AG04450 (cell line): ENCODE measurements around the gene TRIM31. TPM values are rescaled to one million over a fixed set of nuclear protein-coding genes. Genes with fewer than 3 reads are reported as not detected.

Experiments used
- CTCF ChIA-PET: fragments of 300-600, 350-600 bp; formaldehyde crosslinking; extraction: SDS; loops from one replicate; lab custom pipeline; 2022; ENCODE audit warnings: antibody characterized with exemption, inconsistent platforms; lab: Charles Lee
- POLR2A ChIA-PET: fragments of 350-600 bp; formaldehyde crosslinking; extraction: SDS; loops from one replicate; lab custom pipeline; 2021; ENCODE audit warnings: antibody characterized with exemption, inconsistent platforms; lab: Yijun Ruan, JAX
- DNase-seq: peaks from one replicate; pipeline ENCODE4 v3.0.0-alpha.2; 2011; ENCODE audit warnings: low read depth, low spot score
- H3K27ac ChIP-seq: one replicate; pipeline ENCODE4 v1.5.1; 2012; ENCODE audit warnings: low read depth, low read length, control low read depth
- H3K27me3 ChIP-seq: one replicate; pipeline ENCODE4 v1.6.0; 2012; ENCODE audit warnings: low read length; ENCODE audit not compliant: control insufficient read depth, insufficient read depth
- H3K4me3 ChIP-seq: 2 replicates; pipeline ENCODE4 v1.5.1; 2011; ENCODE audit warnings: mild to moderate bottlenecking, low read depth, low read length, control low read depth
- H3K9me3 ChIP-seq: 2 replicates; pipeline ENCODE4 v1.5.1; 2012; ENCODE audit warnings: low read length; ENCODE audit not compliant: control insufficient read depth, insufficient read depth
- polyA plus RNA-seq: library from polyadenylated mRNA; depleted of rRNA; stranded (reverse); fragments of >200 nt; gene quantifications from 2 replicates; pipeline ENCODE4 v1.2.3, GENCODE V29; 2011; rRNA removed
- small RNA-seq: library from RNA; depleted of rRNA; stranded (forward); fragments of <200 nt; gene quantifications from one replicate; pipeline ENCODE3, GENCODE V24; 2012; ENCODE audit warnings: low read depth; ENCODE audit not compliant: insufficient read length
- TF ChIP-seq, protein P1 (sequence below): IDR thresholded peaks from 2 replicates; pipeline ENCODE4 v1.5.1; 2011; ENCODE audit warnings: low read depth, low read length, control low read depth, inconsistent platforms

The TRIM31 gene
- polyA plus RNA-seq, 1 experiment = not detected

DNA sequence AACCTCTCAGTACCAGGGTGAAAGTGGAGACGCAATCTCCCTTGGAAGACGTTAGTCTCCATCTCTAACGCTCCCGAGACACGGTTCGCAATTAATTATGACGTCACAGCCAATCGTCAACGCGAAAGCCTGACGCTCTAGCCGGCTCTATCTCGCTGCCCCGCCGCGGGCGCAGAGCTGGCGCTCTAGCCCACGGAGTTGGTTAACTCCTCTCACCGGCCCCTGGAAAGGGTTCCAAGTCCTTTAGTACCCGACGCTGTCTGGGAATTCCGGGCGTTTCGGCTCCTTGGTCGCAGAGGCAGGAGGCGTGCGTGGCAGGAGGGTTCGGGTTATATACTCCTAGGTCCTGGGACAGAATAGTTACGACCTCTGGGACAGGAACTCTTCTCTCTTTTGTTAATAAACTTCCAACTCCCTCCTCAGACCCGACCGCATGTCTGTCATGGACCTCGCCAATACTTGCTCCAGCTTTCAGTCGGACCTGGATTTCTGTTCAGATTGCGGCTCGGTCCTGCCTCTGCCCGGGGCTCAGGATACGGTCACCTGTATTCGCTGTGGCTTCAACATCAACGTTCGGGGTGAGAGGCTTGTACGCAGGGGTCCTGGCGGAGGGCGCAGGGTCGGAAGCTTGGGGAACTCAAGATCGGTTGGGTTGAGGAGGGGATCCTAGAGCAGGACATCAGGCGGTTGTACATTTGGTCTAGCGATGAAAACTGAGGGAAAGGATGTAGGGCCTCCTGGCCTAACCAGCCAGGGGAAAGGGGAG, 51.6 kb downstream of the TRIM31 start, which contains the start of gene POLR1H:
POLR1H (plus strand) TSS at position 174 of the 766 bp plus-strand sequence; CDS start at position 434, 260 bp downstream.
- H3K27ac ChIP-seq = peak within 1 kb of the TSS; percentile 78
- H3K27me3 ChIP-seq = no peaks in the 10 kb centered on the region
- peak within 1 kb of the TSS; percentile 96 for H3K4me3 ChIP-seq
- ChIA-PET POLR2A (interaction anchor here (0.7 to 1.4 kb wide), 6 partner anchors 27 to 96 kb away, joined by 3 to 6 read pairs (median 5); no protein-coding TSS in a partner anchor), CTCF (interaction anchor here (0.7 to 2.3 kb wide), 4 partner anchors 42 to 408 kb away, joined by 3 to 14 read pairs (median 7); no protein-coding TSS in a partner anchor)
- no peaks in the 10 kb centered on the region for H3K9me3 ChIP-seq
- DNase-seq = peak; percentile 85
- TF ChIP-seq, protein P1, sequence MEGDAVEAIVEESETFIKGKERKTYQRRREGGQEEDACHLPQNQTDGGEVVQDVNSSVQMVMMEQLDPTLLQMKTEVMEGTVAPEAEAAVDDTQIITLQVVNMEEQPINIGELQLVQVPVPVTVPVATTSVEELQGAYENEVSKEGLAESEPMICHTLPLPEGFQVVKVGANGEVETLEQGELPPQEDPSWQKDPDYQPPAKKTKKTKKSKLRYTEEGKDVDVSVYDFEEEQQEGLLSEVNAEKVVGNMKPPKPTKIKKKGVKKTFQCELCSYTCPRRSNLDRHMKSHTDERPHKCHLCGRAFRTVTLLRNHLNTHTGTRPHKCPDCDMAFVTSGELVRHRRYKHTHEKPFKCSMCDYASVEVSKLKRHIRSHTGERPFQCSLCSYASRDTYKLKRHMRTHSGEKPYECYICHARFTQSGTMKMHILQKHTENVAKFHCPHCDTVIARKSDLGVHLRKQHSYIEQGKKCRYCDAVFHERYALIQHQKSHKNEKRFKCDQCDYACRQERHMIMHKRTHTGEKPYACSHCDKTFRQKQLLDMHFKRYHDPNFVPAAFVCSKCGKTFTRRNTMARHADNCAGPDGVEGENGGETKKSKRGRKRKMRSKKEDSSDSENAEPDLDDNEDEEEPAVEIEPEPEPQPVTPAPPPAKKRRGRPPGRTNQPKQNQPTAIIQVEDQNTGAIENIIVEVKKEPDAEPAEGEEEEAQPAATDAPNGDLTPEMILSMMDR = no peak

DNA sequence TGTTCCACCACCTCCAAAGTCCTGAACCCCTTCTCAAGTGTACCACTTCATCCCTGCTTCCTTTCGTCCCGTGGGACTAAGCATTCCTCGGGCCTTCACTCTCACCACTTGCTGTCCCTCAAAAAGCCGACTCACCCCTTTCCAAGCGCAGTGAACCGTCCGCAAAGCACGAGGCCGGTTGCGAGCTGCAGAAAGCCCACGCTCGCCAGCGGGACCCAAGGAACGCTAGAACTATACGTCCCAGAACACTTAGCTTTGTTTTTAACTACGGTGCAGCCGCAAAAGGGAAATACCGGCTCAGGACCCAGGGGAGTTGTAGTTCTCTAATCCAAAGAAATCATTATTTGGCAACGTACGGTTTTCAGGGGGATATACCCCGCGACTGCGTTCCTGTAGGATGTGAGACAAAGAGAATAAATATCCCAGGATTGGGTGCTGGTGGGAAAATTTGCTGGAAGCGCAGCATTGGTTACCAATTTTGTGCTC, 52.2 kb downstream of the TRIM31 start:
- Histone ChIP-seq H3K4me3 (peak overlapping the region; percentile 96), H3K9me3 (no peaks in the 10 kb centered on the region), H3K27me3 (no peaks in the 10 kb centered on the region), H3K27ac (peak overlapping the region; percentile 69)
- ChIA-PET POLR2A (interaction anchor here (0.7 to 1.4 kb wide), 6 partner anchors 27 to 96 kb away, joined by 3 to 6 read pairs (median 5); no protein-coding TSS in a partner anchor), CTCF (interaction anchor here (1.4 to 2.3 kb wide), 6 partner anchors 41 to 410 kb away, joined by 4 to 14 read pairs (median 6); no protein-coding TSS in a partner anchor)
- TF ChIP-seq, protein P1 = no peak
- no peak for DNase-seq

DNA sequence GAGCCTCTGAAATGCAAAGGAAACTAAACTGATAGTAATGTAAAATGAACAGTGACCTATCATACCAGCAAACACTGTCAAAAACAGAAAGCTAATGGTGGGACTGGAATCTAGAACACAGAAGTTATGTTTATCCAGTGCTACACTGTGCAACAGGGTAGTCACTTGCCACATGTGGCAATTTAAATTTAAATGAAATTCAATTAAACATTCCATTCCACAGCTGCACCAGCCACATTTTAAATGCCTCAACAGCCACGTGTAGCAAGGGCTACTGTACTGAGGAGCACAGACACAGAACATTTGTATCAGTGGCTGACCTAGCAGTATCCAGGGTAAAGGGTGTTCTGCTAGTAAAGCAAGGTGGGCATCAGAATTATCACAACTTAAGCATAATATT, 57.4 kb downstream of the TRIM31 start:
- Histone ChIP-seq H3K27me3 (no peaks in the 10 kb centered on the region), H3K9me3 (no peaks in the 10 kb centered on the region), H3K27ac (no peak overlapping the region), H3K4me3 (no peak overlapping the region)
- CTCF ChIA-PET = interaction anchor here (0.6 kb wide), 1 partner anchor 42 kb away, joined by 3 read pairs; no protein-coding TSS in a partner anchor
- DNase-seq = no peak
- TF ChIP-seq, protein P1 = no peak
- POLR2A ChIA-PET = no interaction called here

DNA sequence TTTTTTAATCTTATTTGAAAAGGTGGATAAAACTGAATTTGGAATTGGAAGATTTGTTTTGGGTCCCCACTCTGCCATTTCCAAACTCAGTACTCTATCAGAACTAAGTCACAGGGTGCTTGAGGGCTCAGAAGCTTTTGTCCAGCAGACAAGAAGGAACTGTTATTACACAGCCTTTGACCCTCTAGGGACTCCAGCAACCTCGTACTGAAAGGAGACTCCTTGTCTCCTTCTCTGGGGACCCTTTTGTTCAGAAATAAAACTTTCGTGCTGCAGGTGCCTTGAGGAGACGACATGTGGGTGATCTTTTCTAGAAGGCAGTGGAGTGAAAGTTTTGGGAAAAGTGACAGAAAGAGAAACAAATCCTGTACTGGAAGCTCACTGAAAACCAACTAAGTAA, 59.2 kb downstream of the TRIM31 start:
- DNase-seq = no peak
- ChIA-PET CTCF (no interaction called here), POLR2A (no interaction called here)

More for the DNA sequence above, 59.2 kb downstream of the TRIM31 start:
- no peaks in the 10 kb centered on the region for H3K27me3 ChIP-seq
- no peaks in the 10 kb centered on the region for H3K9me3 ChIP-seq
- H3K4me3 ChIP-seq = no peak overlapping the region
- no peak overlapping the region for H3K27ac ChIP-seq
- TF ChIP-seq, protein P1 = no peak

Small RNA genes lying within 50 kb of the gene (small RNA-seq; reads per million reads assigned to genes)
- gene RF00554 (not detected), gene RF02219 (not detected), gene RF02220 (not detected)

Other genes with a start within 250 kb of the TRIM31 start
- 368 and 445 TPM in 2 replicates for gene HLA-A, start 170.6 kb downstream of the TRIM31 start, polyA plus RNA-seq
- gene POLR1H, start 51.8 kb downstream of the TRIM31 start, polyA plus RNA-seq = 25.0 and 25.1 TPM in 2 replicates
- gene PPP1R11, start 45.9 kb downstream of the TRIM31 start, polyA plus RNA-seq = 49.8 and 53.5 TPM in 2 replicates
- not detected in 2 replicates for gene RNF39, start 37.3 kb downstream of the TRIM31 start, polyA plus RNA-seq
- not detected in 2 replicates for gene TRIM40, start 23.1 kb upstream of the TRIM31 start, polyA plus RNA-seq
- not detected in 2 replicates for gene TRIM10, start 48.1 kb upstream of the TRIM31 start, polyA plus RNA-seq
- gene TRIM15, start 50.5 kb upstream of the TRIM31 start, polyA plus RNA-seq = not detected in 2 replicates
- gene TRIM26, start 100.3 kb upstream of the TRIM31 start, polyA plus RNA-seq = 22.7 and 24.4 TPM in 2 replicates
- gene TRIM39, start 213.8 kb upstream of the TRIM31 start, polyA plus RNA-seq = 6.3 and 6.7 TPM in 2 replicates
- gene RPP21, start 232.1 kb upstream of the TRIM31 start, polyA plus RNA-seq = 18.9 and 19.7 TPM in 2 replicates